IPS-NIHi7 (cell line): Measurements from ENCODE around the gene SUSD3.

Experiments
- DNase-seq: peaks from one replicate; pipeline ENCODE4 v3.0.0; 2012; ENCODE audit warnings: mixed read lengths; ENCODE audit errors: extremely low spot score

Gene SUSD3

GRCh38 chr9:93123561-93124283 lies 65.2 kb downstream of the SUSD3 start:
- DNase-seq, result no peak

GRCh38 chr9:93124793-93125192 lies 66.3 kb downstream of the SUSD3 start:
- no peak for DNase-seq

- DNase-seq, result no peak
These were observed 66.9 kb downstream of the SUSD3 start for GRCh38 chr9:93125331-93125894.

DNA sequence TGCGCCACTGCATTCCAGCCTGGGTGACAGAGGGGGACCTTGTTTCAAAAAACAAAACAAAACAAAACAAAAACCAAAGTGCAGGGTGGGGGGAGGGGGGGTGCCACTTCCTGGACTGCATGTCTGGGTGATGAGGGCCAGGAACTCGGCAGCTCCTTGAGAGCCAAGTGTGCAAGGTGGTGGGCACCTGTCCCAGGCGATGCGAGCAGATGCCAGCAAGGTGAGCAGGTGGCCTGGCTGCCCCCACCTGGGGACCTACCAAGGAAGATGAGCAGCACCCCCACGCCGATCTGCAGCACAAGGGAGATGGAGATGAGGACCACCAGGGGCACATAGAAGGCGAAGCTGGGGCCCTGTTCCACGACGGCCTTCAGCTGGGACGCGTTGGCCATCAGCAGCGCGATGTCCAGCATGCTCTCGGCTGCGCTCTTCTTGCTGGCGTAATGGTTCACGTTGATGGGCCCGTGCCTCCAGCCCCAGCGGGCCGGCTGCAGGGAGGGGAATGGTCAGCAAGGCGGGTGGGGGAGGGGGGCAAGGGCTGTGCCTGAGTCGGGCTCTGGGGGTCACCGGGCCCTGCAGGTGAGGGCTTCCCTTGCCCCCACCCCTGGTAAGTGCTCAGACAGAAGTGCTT lies 67.8 kb downstream of the SUSD3 start:
- no peak for DNase-seq

DNA sequence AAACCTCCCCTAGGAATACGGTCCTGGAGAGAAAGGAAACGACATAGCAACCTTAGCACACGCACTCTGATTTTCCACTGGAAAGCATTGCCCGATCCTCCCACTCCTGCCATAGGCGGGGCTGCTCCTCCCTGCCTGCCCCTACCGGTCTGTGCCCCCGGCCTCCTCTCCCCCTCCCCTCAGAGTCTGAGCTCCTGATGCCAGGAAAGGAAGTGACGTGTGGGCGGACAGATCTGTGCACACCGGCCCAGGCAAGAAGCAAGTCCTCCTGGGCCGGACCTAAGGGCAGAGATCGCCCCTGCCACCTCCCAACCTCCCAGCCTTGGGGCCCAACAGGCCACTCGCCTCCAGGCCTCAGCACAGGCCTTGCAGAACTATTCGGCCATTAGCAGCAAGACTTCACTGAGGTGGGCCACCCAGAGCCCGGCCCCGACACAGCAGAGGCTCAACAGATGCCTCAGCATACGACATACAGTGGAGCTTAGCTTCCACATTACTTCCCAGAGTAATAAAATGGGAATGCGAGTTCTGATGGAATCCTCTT lies 68.4 kb downstream of the SUSD3 start:
- peak; percentile 67 for DNase-seq

- DNase-seq, result no peak
These were observed 69.0 kb downstream of the SUSD3 start for GRCh38 chr9:93127395-93127911.

DNA sequence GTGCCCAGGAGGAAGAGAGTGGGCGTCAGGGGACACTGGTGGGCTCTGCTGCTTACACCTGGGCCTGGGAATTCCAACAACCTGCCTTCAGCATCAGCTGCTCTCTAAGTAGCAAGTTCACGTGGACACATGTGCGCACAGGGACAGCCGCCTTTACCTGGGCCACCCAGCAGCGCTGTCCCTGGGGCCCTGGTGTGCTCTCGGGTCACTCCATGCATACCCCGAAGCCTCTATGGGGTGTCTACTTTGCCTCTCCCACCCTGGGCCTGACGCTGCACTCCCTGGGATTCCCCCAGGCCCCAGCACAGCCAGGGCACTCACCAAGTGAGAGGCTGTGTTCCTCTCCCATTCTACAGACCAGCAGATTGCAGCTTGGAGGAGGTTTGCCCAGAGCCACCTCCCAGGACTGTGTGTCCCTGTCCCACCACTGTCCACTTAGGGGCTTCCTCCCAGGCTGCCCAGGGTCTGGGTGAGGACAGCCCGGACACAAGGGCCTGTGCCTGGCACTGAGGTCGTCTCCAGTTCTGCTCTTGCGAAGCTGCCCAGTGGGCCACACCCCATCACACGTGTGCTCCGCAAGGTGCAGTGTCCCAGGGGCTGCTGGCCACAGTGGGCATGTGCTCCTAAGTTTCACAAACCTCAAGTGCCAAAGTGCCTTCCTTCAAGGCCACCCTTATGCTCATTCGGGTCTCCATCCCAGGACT lies 69.7 kb downstream of the SUSD3 start:
- DNase-seq, result no peak

DNA sequence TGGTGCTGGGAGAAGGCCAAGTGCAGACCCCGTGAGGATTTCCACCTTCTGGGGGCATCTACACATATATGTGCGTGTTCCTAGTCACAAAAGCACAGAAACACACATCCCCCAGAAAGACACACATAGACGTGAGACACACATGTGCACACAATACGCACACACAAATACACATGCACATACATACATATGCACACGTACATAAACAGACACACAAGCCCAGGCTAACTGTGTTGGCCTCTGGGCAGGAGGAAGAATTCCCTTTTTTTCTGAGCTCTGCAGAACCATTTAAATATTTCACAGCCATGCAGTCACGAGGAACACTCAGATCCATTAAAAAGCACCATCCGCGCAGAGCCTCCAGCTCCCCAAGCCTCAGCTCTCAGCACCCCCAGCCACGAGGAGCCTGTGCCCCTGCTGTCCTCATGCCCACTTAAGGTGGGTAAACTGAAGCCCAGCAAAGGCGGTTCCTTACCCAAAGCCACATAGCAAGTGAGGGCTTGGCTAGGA lies 70.3 kb downstream of the SUSD3 start:
- no peak for DNase-seq

- DNase-seq, result no peak
These were observed 70.8 kb downstream of the SUSD3 start for GRCh38 chr9:93129286-93129685.

DNA sequence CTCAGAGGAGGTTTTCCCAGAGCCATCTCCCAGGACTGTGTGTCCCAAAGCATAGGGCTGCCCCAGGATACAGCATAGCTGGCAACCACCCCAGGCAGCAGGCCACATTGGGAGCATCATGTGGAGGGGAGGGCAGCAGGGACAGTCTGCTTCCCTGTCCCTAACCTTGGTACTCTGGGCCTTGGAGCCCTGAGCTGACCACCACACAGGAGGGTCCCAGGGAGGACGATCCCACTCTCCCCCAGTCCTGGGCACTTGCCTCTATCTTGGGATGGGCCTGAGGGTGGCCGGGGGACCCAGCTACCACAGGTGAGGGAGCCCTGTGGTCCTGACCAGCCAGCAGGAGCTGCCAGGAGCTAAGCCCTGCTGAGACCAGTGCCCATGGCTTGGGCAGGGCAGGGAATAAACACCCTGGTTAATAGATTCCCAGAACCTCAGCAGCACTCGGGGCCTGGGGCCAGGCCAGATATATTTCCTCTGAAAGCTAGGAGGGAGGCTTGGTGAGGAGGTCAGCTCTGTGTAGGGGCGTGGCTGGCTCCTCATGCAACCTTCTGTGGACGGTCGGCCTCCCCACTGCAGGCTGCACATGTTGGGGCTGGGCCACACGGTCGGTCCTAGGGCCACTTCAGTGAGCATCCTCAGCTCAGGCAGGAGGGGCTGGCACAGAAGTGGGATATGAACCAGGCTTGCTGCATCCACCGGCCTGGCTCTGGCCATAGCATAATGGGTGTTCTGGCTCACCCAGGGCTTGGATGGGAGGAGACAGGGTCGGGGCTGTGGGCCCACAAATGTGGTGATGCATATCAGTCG lies 71.4 kb downstream of the SUSD3 start:
- DNase-seq, result no peak

DNA sequence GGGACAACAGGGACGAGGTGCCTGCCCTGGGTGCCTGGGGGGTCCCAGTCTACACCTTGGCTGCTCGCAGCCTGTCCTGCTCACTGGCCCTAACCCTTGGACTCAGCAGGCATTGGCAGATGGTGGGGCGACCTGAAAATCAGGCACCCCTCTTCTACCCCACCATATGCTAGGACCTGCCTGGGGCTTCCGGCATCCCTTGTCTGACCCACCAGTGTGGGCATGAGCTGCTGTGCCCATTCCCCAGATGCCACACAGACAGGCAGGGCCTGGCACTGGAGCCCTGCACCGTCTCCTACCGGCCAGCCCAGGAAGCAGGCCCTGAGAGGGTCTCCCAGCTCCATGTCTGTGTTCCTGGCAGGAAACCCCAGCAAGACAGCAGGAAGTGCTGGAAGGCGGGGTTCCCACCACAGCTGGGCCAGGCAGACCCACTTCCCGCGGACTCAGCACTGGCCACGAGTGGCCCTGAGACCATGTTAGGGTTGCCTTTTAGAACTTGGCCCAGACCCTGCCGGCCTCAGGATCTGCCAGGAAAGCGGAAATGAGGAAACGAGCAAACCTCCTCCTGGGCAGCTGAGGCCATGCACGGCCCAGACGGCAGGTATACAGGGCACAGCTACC lies 72.5 kb downstream of the SUSD3 start:
- DNase-seq, result no peak

DNA sequence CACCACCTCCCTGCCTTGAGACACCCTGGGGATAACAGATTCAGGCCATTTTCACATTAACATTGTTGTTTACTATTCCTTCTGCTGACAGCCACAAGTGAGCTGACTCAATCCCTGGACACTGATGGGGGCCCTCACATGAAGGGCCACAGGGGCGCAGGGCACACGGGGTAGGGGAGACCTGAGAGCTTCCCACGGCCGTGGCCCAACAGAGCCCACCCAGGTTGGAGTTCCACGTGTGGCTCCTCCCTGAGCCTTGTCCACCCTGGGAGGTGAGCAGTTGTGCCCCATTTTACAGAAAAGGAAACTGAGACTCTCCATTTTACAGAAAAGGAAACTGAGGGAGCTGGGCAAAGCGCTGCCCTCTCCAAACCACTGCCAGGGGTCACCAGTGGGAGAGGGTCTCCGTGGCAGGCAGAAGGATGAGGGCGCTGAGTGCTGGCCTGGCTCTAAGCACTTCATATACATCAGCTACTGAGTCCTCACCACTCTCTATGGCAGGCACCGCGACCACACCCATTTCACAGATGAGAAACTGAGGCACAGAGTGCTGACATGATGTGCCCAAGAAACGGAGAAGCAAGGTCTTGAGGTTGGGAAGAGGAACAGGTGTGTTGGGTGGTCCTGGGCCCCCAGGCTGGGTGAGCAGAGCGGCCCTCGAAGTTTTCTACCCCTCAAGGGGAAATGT lies 73.2 kb downstream of the SUSD3 start:
- DNase-seq, result no peak

GRCh38 chr9:93132287-93132927 lies 73.9 kb downstream of the SUSD3 start:
- no peak for DNase-seq

DNA sequence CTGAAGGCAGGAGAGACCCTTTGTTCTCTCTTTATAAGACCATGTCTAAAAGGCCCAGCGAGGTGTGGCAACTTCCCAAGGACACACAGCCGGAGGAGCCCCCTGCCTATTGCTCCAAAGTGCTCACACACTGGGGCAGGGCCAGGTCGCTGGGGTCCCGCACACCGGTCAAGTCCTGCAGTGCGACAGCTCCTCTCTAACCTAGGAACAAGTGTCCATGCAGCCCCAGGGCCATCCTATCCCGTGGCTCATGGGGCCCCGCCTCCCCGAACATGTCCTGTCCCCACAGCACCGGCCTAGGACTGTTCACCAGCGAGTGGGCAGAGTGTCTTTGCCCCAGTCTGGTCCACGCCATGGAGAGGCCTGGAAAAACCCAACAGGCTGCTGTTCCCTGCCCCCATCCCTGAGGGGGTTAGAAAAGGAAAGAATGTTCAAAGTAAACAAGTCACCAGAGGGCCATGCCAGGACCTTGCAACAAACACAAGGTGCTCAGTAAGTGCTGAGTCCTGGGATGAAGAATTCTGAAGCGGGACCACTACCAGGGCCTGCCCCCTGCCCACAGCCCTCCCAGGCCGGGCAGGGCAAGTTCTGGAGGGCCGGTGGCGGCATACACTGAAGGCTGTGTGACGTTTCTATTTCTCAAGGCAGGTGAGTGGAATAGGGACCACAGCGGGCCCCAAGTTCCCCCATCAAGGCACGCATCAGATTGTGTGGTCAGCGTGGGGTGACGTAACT lies 74.6 kb downstream of the SUSD3 start:
- no peak for DNase-seq

DNA sequence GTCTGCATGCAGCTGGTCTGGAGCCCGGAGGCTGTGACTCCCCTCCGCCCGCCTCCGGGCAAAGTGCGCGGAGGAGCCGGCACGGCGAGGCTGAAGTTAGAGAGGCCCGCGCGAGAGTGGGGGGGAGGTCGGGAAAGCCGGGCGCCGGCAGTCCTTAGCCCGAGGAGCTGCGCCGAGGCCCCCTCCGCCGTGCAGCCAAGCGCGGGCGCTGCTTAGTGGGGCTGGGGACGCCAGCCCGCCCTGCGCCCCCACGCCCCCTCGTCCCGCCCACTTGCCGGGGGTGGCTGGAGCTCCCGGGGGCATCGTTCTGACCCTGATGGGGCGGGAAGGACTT lies 75.1 kb downstream of the SUSD3 start:
- peak; percentile 63 for DNase-seq

GRCh38 chr9:93134015-93134739 lies 75.7 kb downstream of the SUSD3 start, which contains the start of gene NINJ1:
TSS of gene NINJ1 (minus strand) at chr9:93134251. CDS start at chr9:93134217, 34 bp downstream.
- DNase-seq, result peak; percentile 97
